ENCODE data around the gene ATP8B1. TPM values are rescaled to one million over a fixed set of nuclear protein-coding genes. Genes with fewer than 3 reads are reported as not detected.
"Not testable (repeated sequence)": the region's sequence is repeated elsewhere in the genome, so short reads cannot be mapped to it uniquely, and the experiment has no call there.

The ATP8B1 gene
- total RNA-seq, 2 experiments from 2014 or later: 0.26 TPM; not detected in 1

GRCh38 chr18:57733861-57734260 is 69.3 kb downstream of the ATP8B1 start:
- CTCF ChIA-PET: no interaction called here
- Mint-ChIP-seq H3K4me3 (no peak overlapping the region), H3K9me3 (ENCODE audit: low read depth) (peaks cover 7% of the 10 kb centered on the region), H3K36me3 (peaks cover 7% of the 10 kb centered on the region), H3K27ac (no peak overlapping the region), H3K4me1 (no peaks in the 10 kb centered on the region), H3K27me3 (no peaks in the 10 kb centered on the region)
- ATAC-seq (no peak), DNase-seq (no peak)

- Mint-ChIP-seq H3K36me3 (no peaks in the 10 kb centered on the region), H3K27me3 (no peaks in the 10 kb centered on the region), H3K4me1 (no peaks in the 10 kb centered on the region), H3K9me3 (ENCODE audit: low read depth) (peaks cover 8% of the 10 kb centered on the region), H3K4me3 (no peak overlapping the region), H3K27ac (no peak overlapping the region)
- CTCF ChIA-PET: no interaction called here
- DNase-seq (no peak), ATAC-seq (no peak)
Observed at GRCh38 chr18:57730146-57730545, 73.0 kb downstream of the ATP8B1 start.

- CTCF ChIA-PET: no interaction called here
- DNase-seq (no peak), ATAC-seq (no peak)
- H3K27me3 Mint-ChIP-seq: no peaks in the 10 kb centered on the region
- H3K9me3 Mint-ChIP-seq (ENCODE audit: low read depth): peaks cover 8% of the 10 kb centered on the region
- no peaks in the 10 kb centered on the region for H3K36me3 Mint-ChIP-seq
- no peak overlapping the region for H3K4me3 Mint-ChIP-seq
- H3K4me1 Mint-ChIP-seq: no peaks in the 10 kb centered on the region
- no peak overlapping the region for H3K27ac Mint-ChIP-seq
Observed at GRCh38 chr18:57728941-57729511, 74.1 kb downstream of the ATP8B1 start.

- DNase-seq (no peak), ATAC-seq (no peak)
- Mint-ChIP-seq H3K9me3 (ENCODE audit: low read depth) (peaks cover 8% of the 10 kb centered on the region), H3K36me3 (no peaks in the 10 kb centered on the region), H3K4me1 (no peaks in the 10 kb centered on the region), H3K4me3 (no peak overlapping the region), H3K27me3 (no peaks in the 10 kb centered on the region), H3K27ac (no peak overlapping the region)
- CTCF ChIA-PET: no interaction called here
Observed at GRCh38 chr18:57727952-57728807, 74.9 kb downstream of the ATP8B1 start.

GRCh38 chr18:57719211-57719935 is 83.7 kb downstream of the ATP8B1 start:
- CTCF ChIA-PET; H3K4me3 Mint-ChIP-seq; H3K27me3 Mint-ChIP-seq; H3K9me3 Mint-ChIP-seq (ENCODE audit: low read depth); H3K4me1 Mint-ChIP-seq; DNase-seq; H3K36me3 Mint-ChIP-seq; H3K27ac Mint-ChIP-seq; ATAC-seq: not testable (repeated sequence)

- no peak overlapping the region for H3K4me3 Mint-ChIP-seq
- CTCF ChIA-PET: interaction anchor here (1.6 kb wide), 1 partner anchor 10 kb away, joined by 4 read pairs; no protein-coding TSS in a partner anchor
Observed at GRCh38 chr18:57716549-57716948, 86.6 kb downstream of the ATP8B1 start.

GRCh38 chr18:57715671-57716070 is 87.4 kb downstream of the ATP8B1 start:
- no peak for DNase-seq
- Mint-ChIP-seq H3K9me3 (ENCODE audit: low read depth) (peaks cover 6% of the 10 kb centered on the region), H3K27me3 (no peaks in the 10 kb centered on the region), H3K4me1 (no peaks in the 10 kb centered on the region), H3K27ac (no peak overlapping the region), H3K4me3 (no peak overlapping the region), H3K36me3 (peaks cover 3% of the 10 kb centered on the region)
- ATAC-seq: no peak
- CTCF ChIA-PET: interaction anchor here (0.6 to 1.6 kb wide), 2 partner anchors 11 to 1068 kb away, joined by 4 read pairs; no protein-coding TSS in a partner anchor

More at GRCh38 chr18:57716549-57716948, 86.6 kb downstream of the ATP8B1 start:
- H3K9me3 Mint-ChIP-seq (ENCODE audit: low read depth): peaks cover 6% of the 10 kb centered on the region
- ATAC-seq: no peak
- H3K27me3 Mint-ChIP-seq: no peaks in the 10 kb centered on the region
- H3K36me3 Mint-ChIP-seq: peaks cover 3% of the 10 kb centered on the region
- no peaks in the 10 kb centered on the region for H3K4me1 Mint-ChIP-seq
- no peak overlapping the region for H3K27ac Mint-ChIP-seq
- no peak for DNase-seq

GRCh38 chr18:57715073-57715472 is 88.0 kb downstream of the ATP8B1 start:
- Mint-ChIP-seq H3K27me3 (no peaks in the 10 kb centered on the region), H3K4me3 (no peak overlapping the region), H3K36me3 (peaks cover 3% of the 10 kb centered on the region), H3K27ac (no peak overlapping the region), H3K9me3 (ENCODE audit: low read depth) (peaks cover 6% of the 10 kb centered on the region), H3K4me1 (no peaks in the 10 kb centered on the region)
- DNase-seq (no peak), ATAC-seq (no peak)
- CTCF ChIA-PET: interaction anchor here (0.6 kb wide), 1 partner anchor 1068 kb away, joined by 4 read pairs; no protein-coding TSS in a partner anchor

GRCh38 chr18:57710226-57710625 is 92.9 kb downstream of the ATP8B1 start:
- CTCF ChIA-PET: no interaction called here
- H3K4me1 Mint-ChIP-seq: no peaks in the 10 kb centered on the region
- H3K27me3 Mint-ChIP-seq: no peaks in the 10 kb centered on the region
- H3K36me3 Mint-ChIP-seq: peaks cover 5% of the 10 kb centered on the region
- H3K4me3 Mint-ChIP-seq: no peak overlapping the region
- DNase-seq (no peak), ATAC-seq (no peak)
- no peak overlapping the region for H3K27ac Mint-ChIP-seq
- peaks cover 6% of the 10 kb centered on the region for H3K9me3 Mint-ChIP-seq (ENCODE audit: low read depth)

- H3K27me3 Mint-ChIP-seq: no peaks in the 10 kb centered on the region
- DNase-seq: no peak
- H3K36me3 Mint-ChIP-seq: peaks cover 5% of the 10 kb centered on the region
- CTCF ChIA-PET: no interaction called here
- H3K4me1 Mint-ChIP-seq: no peaks in the 10 kb centered on the region
- ATAC-seq: no peak
- H3K4me3 Mint-ChIP-seq: no peak overlapping the region
- H3K27ac Mint-ChIP-seq: no peak overlapping the region
- peaks cover 2% of the 10 kb centered on the region for H3K9me3 Mint-ChIP-seq (ENCODE audit: low read depth)
Observed at GRCh38 chr18:57709335-57709734, 93.8 kb downstream of the ATP8B1 start.

GRCh38 chr18:57708288-57708687 is 94.8 kb downstream of the ATP8B1 start:
- no peaks in the 10 kb centered on the region for H3K27me3 Mint-ChIP-seq
- H3K4me3 Mint-ChIP-seq: no peak overlapping the region
- DNase-seq (no peak), ATAC-seq (no peak)
- H3K36me3 Mint-ChIP-seq: peaks cover 5% of the 10 kb centered on the region
- CTCF ChIA-PET: no interaction called here
- H3K4me1 Mint-ChIP-seq: no peaks in the 10 kb centered on the region
- H3K9me3 Mint-ChIP-seq (ENCODE audit: low read depth): peaks cover 2% of the 10 kb centered on the region
- no peak overlapping the region for H3K27ac Mint-ChIP-seq

- DNase-seq (no peak), ATAC-seq (no peak)
- Mint-ChIP-seq H3K4me1 (no peaks in the 10 kb centered on the region), H3K4me3 (no peak overlapping the region), H3K36me3 (peaks cover 5% of the 10 kb centered on the region), H3K9me3 (ENCODE audit: low read depth) (peaks cover 2% of the 10 kb centered on the region), H3K27ac (no peak overlapping the region), H3K27me3 (no peaks in the 10 kb centered on the region)
- CTCF ChIA-PET: no interaction called here
Observed at GRCh38 chr18:57705832-57706595, 97.1 kb downstream of the ATP8B1 start.

GRCh38 chr18:57705011-57705410 is 98.1 kb downstream of the ATP8B1 start:
- peaks cover 2% of the 10 kb centered on the region for H3K9me3 Mint-ChIP-seq (ENCODE audit: low read depth)

More at GRCh38 chr18:57705011-57705410, 98.1 kb downstream of the ATP8B1 start:
- Mint-ChIP-seq H3K4me1 (no peaks in the 10 kb centered on the region), H3K4me3 (no peak overlapping the region), H3K27ac (no peak overlapping the region), H3K27me3 (no peaks in the 10 kb centered on the region), H3K36me3 (peaks cover 5% of the 10 kb centered on the region)
- CTCF ChIA-PET: no interaction called here
- ATAC-seq (no peak), DNase-seq (no peak)
